DOHH2 (cell line): ENCODE results near the gene GSTA2.

Experiments used
- EZH2phosphoT487 ChIP-seq: fragments of 200-600 bp; sonication (generic); IDR thresholded peaks from 2 replicates; pipeline ENCODE4 v1.6.1; 2017; ENCODE audit warnings: borderline replicate concordance, mild to moderate bottlenecking, antibody characterized with exemption, low read length, moderate library complexity, mixed read lengths
- TF ChIP-seq, protein P1 (sequence below): fragments of 200-600 bp; sonication (generic); IDR thresholded peaks from one replicate; pipeline ENCODE4 v1.5.1; 2014; ENCODE audit warnings: antibody characterized with exemption, mild to moderate bottlenecking, low read depth, low read length; ENCODE audit not compliant: poor library complexity, severe bottlenecking

GRCh38 chr6:52759085-52759484 is 4.2 kb downstream of the GSTA2 start:
- TF ChIP-seq, protein P1, sequence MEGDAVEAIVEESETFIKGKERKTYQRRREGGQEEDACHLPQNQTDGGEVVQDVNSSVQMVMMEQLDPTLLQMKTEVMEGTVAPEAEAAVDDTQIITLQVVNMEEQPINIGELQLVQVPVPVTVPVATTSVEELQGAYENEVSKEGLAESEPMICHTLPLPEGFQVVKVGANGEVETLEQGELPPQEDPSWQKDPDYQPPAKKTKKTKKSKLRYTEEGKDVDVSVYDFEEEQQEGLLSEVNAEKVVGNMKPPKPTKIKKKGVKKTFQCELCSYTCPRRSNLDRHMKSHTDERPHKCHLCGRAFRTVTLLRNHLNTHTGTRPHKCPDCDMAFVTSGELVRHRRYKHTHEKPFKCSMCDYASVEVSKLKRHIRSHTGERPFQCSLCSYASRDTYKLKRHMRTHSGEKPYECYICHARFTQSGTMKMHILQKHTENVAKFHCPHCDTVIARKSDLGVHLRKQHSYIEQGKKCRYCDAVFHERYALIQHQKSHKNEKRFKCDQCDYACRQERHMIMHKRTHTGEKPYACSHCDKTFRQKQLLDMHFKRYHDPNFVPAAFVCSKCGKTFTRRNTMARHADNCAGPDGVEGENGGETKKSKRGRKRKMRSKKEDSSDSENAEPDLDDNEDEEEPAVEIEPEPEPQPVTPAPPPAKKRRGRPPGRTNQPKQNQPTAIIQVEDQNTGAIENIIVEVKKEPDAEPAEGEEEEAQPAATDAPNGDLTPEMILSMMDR, result no peak
- TF ChIP-seq EZH2phosphoT487, result no peak
